Cardiac septum (tissue), 1 donor: ENCODE data around the gene SGSH. TPM values are rescaled to one million over a fixed set of nuclear protein-coding genes. Genes with fewer than 3 reads are reported as not detected.

Source experiments
- DNase-seq: peaks from one replicate; pipeline ENCODE4 v3.0.0-alpha.2; 2020; ENCODE audit warnings: low spot score
- intact Hi-C: fragments of 100-400 bp; cut with DNase I; formaldehyde crosslinking; loops from one replicate; pipeline ENCODE4 v1.14.0; 2022
- total RNA-seq: library from RNA; stranded (reverse); fragmentation: NEBNext Ultra II Directional; extraction: Animal tissue kit (Norgen Biotek cat#: 25700); gene quantifications from one replicate; pipeline ENCODE4 v1.2.1, GENCODE V29; 2021
- donor health status: DM: no; HTN: no; CAD: no.

The SGSH gene
- total RNA-seq, 1 donor from 2014 or later, result 21.4 TPM

GRCh38 chr17:80233202-80233601, 13.1 kb upstream of the SGSH start:
- intact Hi-C loops, result no loop called here

GRCh38 chr17:80232438-80232837, 12.3 kb upstream of the SGSH start:
- intact Hi-C loops, result no loop called here
- no peak for DNase-seq

More at GRCh38 chr17:80233202-80233601, 13.1 kb upstream of the SGSH start:
- DNase-seq, result no peak

- DNase-seq, result no peak
- intact Hi-C loops, result no loop called here
Measured at GRCh38 chr17:80229011-80229410, 8.9 kb upstream of the SGSH start.

GRCh38 chr17:80228477-80228876, 8.3 kb upstream of the SGSH start:
- intact Hi-C loops, result no loop called here
- DNase-seq, result no peak

- no peak for DNase-seq
- intact Hi-C loops, result no loop called here
Measured at GRCh38 chr17:80227666-80228065, 7.5 kb upstream of the SGSH start.

- DNase-seq, result no peak
- intact Hi-C loops, result no loop called here
Measured at GRCh38 chr17:80227156-80227555, 7.0 kb upstream of the SGSH start.

- DNase-seq, result no peak
- intact Hi-C loops, result no loop called here
Measured at GRCh38 chr17:80225230-80225629, 5.1 kb upstream of the SGSH start.

- DNase-seq, result no peak
- intact Hi-C loops, result no loop called here
Measured at GRCh38 chr17:80224683-80225082, 4.5 kb upstream of the SGSH start.

- intact Hi-C loops, result no loop called here
- DNase-seq, result no peak
Measured at GRCh38 chr17:80223838-80224497, 3.8 kb upstream of the SGSH start.

GRCh38 chr17:80223142-80223815, 3.1 kb upstream of the SGSH start:
- no peak for DNase-seq
- intact Hi-C loops, result no loop called here

GRCh38 chr17:80222376-80223141, 2.4 kb upstream of the SGSH start:
- DNase-seq, result no peak
- intact Hi-C loops, result no loop called here

GRCh38 chr17:80221351-80222105, 1.4 kb upstream of the SGSH start:
- DNase-seq, result no peak
- intact Hi-C loops, result no loop called here

- intact Hi-C loops, result no loop called here
- no peak for DNase-seq
Measured at GRCh38 chr17:80220736-80221215, 643 bp upstream of the SGSH start.

GRCh38 chr17:80219763-80220053, 425 bp downstream of the SGSH start:
- DNase-seq, result no peak
- intact Hi-C loops, result no loop called here

GRCh38 chr17:80219013-80219762, 945 bp downstream of the SGSH start:
- intact Hi-C loops, result no loop called here
- DNase-seq, result peak; percentile 85

- DNase-seq, result no peak
- intact Hi-C loops, result no loop called here
Measured at GRCh38 chr17:80218391-80218790, 1.7 kb downstream of the SGSH start.

- intact Hi-C loops, result no loop called here
- no peak for DNase-seq
Measured at GRCh38 chr17:80217703-80218362, 2.3 kb downstream of the SGSH start.

- intact Hi-C loops, result no loop called here
- DNase-seq, result no peak
Measured at GRCh38 chr17:80216473-80217456, 3.4 kb downstream of the SGSH start.
